Tibial artery (tissue), 4 donors: ENCODE data around the gene PARP9.

Experiments used
- DNase-seq, 2 donors: peaks; one replicate each; pipeline ENCODE4 v3.0.0-alpha.2; 2019
- H3K27ac ChIP-seq, 2 donors: fragments of 200-600 bp; sonication (generic) in 1 of 2; 1 replicate in 1 of 2; 2 replicates in 1 of 2; pipeline ENCODE4 v1.5.1; 2018 to 2019; ENCODE audit warnings: mild to moderate bottlenecking in 1 of 2
- H3K27me3 ChIP-seq, 2 donors: fragments of 200-600 bp; sonication (generic) in 1 of 2; one replicate each; pipeline versions ENCODE4 v1.5.1 to v1.6.0; 2016 to 2019
- H3K36me3 ChIP-seq, 3 donors: fragments of 200-600 bp; sonication (generic) in 2 of 3; one replicate each; pipeline ENCODE4 v1.5.1; 2016 to 2019; ENCODE audit warnings: mild to moderate bottlenecking in 2 of 3
- H3K4me1 ChIP-seq, 4 donors: fragments of 200-600 bp; sonication (generic) in 2 of 4; 1 replicate in 3 of 4; 2 replicates in 1 of 4; pipeline ENCODE4 v1.5.1; 2016 to 2019
- H3K4me3 ChIP-seq, 2 donors: fragments of 200-600 bp; sonication (generic) in 1 of 2; 1 replicate in 1 of 2; 2 replicates in 1 of 2; pipeline ENCODE4 v1.5.1; 2018 to 2019; ENCODE audit warnings: mild to moderate bottlenecking in 2 of 2
- H3K9me3 ChIP-seq, 3 donors: fragments of 200-600 bp; sonication (generic) in 1 of 3; one replicate each; pipeline ENCODE4 v1.5.1; 2016 to 2019
- CTCF ChIP-seq, 2 experiments: fragments of 200-600 bp in 1 of 2; fragments of 450-650 bp in 1 of 2; IDR thresholded peaks; one replicate each; pipeline ENCODE4 v1.5.1; 2017 to 2019; ENCODE audit warnings: antibody characterized with exemption in 2 of 2, mild to moderate bottlenecking in 1 of 2, moderate library complexity in 1 of 2
- intact Hi-C: fragments of 100-400 bp; cut with DNase I; formaldehyde crosslinking; loops from one replicate; pipeline ENCODE4 v1.15.0; 2023; ENCODE audit warnings: low total_unique reads

The PARP9 gene

GRCh38 chr3:122581622-122582021, 17.5 kb upstream of the PARP9 start:
- intact Hi-C loops = no loop called here
- H3K27ac ChIP-seq = no peak overlapping the region
- peaks cover 0 to 5% of the 10 kb centered on the region in 2 donors for H3K27me3 ChIP-seq
- H3K36me3 ChIP-seq = peaks cover 0 to 3% (median 0%) of the 10 kb centered on the region in 3 donors
- H3K9me3 ChIP-seq = peaks cover 0 to 22% (median 13%) of the 10 kb centered on the region in 3 donors
- no peak for DNase-seq
- H3K4me1 ChIP-seq = peaks cover 0 to 7% (median 4%) of the 10 kb centered on the region in 4 donors
- TF ChIP-seq CTCF (IDR thresholded peaks at IDR 0.05) = no peak
- H3K4me3 ChIP-seq = no peak overlapping the region

- intact Hi-C loops = no loop called here
- Histone ChIP-seq H3K27ac (no peak overlapping the region), H3K4me1 (peaks cover 0 to 7% (median 4%) of the 10 kb centered on the region in 4 donors), H3K9me3 (peaks cover 0 to 22% (median 13%) of the 10 kb centered on the region in 3 donors), H3K4me3 (no peak overlapping the region), H3K27me3 (peaks cover 0 to 5% of the 10 kb centered on the region in 2 donors), H3K36me3 (peaks cover 0 to 3% (median 0%) of the 10 kb centered on the region in 3 donors)
- DNase-seq = no peak
- no peak for TF ChIP-seq CTCF (IDR thresholded peaks at IDR 0.05)
Measured at GRCh38 chr3:122580470-122580869, 16.4 kb upstream of the PARP9 start.

- DNase-seq = no peak
- peaks cover 0 to 14% (median 12%) of the 10 kb centered on the region in 3 donors for H3K9me3 ChIP-seq
- peaks cover 0 to 10% (median 3%) of the 10 kb centered on the region in 3 donors for H3K36me3 ChIP-seq
- peaks cover 0 to 5% of the 10 kb centered on the region in 2 donors for H3K27me3 ChIP-seq
- H3K27ac ChIP-seq = no peak overlapping the region
- H3K4me1 ChIP-seq = peaks cover 0 to 7% (median 4%) of the 10 kb centered on the region in 4 donors
- TF ChIP-seq CTCF (IDR thresholded peaks at IDR 0.05) = no peak
- H3K4me3 ChIP-seq = peak overlapping the region; percentile 32 to 46
- intact Hi-C loops = no loop called here
Measured at GRCh38 chr3:122578069-122578740, 14.1 kb upstream of the PARP9 start.

- Histone ChIP-seq H3K36me3 (peaks cover 5 to 17% (median 7%) of the 10 kb centered on the region in 3 donors), H3K4me3 (peak within 1 kb of the TSS; percentile 32 to 46), H3K27ac (no peak within 1 kb of the TSS), H3K4me1 (peaks cover 0 to 7% (median 4%) of the 10 kb centered on the region in 4 donors), H3K27me3 (peaks cover 0 to 5% of the 10 kb centered on the region in 2 donors), H3K9me3 (peaks cover 0 to 10% (median 5%) of the 10 kb centered on the region in 3 donors)
- DNase-seq = no peak
- intact Hi-C loops = no loop called here
- no peak for TF ChIP-seq CTCF (IDR thresholded peaks at IDR 0.05)
Measured at GRCh38 chr3:122577409-122578031, 13.4 kb upstream of the PARP9 start, which contains the start of gene PARP15. Gene PARP15 (plus strand): TSS chr3:122577650. CDS start chr3:122577668, 18 bp downstream.

GRCh38 chr3:122576174-122576940, 12.3 kb upstream of the PARP9 start:
- DNase-seq = no peak
- H3K27ac ChIP-seq = no peak overlapping the region
- no peak overlapping the region for H3K4me3 ChIP-seq
- H3K4me1 ChIP-seq = peaks cover 0 to 7% (median 4%) of the 10 kb centered on the region in 4 donors
- TF ChIP-seq CTCF (IDR thresholded peaks at IDR 0.05) = no peak
- H3K36me3 ChIP-seq = peaks cover 15 to 28% (median 15%) of the 10 kb centered on the region in 3 donors
- H3K27me3 ChIP-seq = peaks cover 0 to 5% of the 10 kb centered on the region in 2 donors
- no peaks in the 10 kb centered on the region for H3K9me3 ChIP-seq
- intact Hi-C loops = no loop called here
